Cardiac muscle cell (in vitro differentiated cells and primary cell): ENCODE measurements around the gene GMPPA. TPM values are rescaled to one million over a fixed set of nuclear protein-coding genes. Genes with fewer than 3 reads are reported as not detected.

Source experiments
- DNase-seq, 2 donors: peaks; one replicate each; pipeline versions ENCODE4 v3.0.0 to v3.0.0-alpha.2; 2010 to 2017; ENCODE audit warnings: low read depth in 1 of 2, low spot score in 1 of 2
- H3K27ac ChIP-seq: fragments of 200-600 bp; sonication (generic); 2 replicates; pipeline ENCODE4 v1.5.1; 2016
- H3K27me3 ChIP-seq: fragments of 200-600 bp; sonication (generic); 2 replicates; pipeline ENCODE4 v1.6.0; 2016; ENCODE audit warnings: control low read depth
- H3K36me3 ChIP-seq: fragments of 200-600 bp; sonication (generic); 2 replicates; pipeline ENCODE4 v1.5.1; 2016; ENCODE audit warnings: control low read depth
- H3K4me1 ChIP-seq: fragments of 200-600 bp; sonication (generic); 2 replicates; pipeline ENCODE4 v1.8.1; 2017; ENCODE audit warnings: low read depth, mild to moderate bottlenecking, mixed run types
- H3K4me3 ChIP-seq: fragments of 200-600 bp; sonication (generic); 2 replicates; pipeline ENCODE4 v1.5.1; 2016; ENCODE audit warnings: mild to moderate bottlenecking
- H3K9me3 ChIP-seq: fragments of 200-600 bp; sonication (generic); 2 replicates; pipeline ENCODE4 v1.5.1; 2017; ENCODE audit warnings: low read depth, mild to moderate bottlenecking, control low read depth
- polyA plus RNA-seq: library from polyadenylated mRNA; unstranded; fragments of >200 nt; fragmentation: Nextera tagmentation; extraction: Ambion mirVana; gene quantifications from 2 replicates; pipeline ENCODE4 v1.2.1, GENCODE V29; 2016
- total RNA-seq: library from RNA; depleted of rRNA; stranded (reverse); fragments of >200 nt; gene quantifications from 2 replicates; pipeline ENCODE4 v1.2.3, GENCODE V29; 2016
- TF ChIP-seq, protein P1 (sequence below): IDR thresholded peaks from 2 replicates; pipeline ENCODE4 v1.5.1; 2012; ENCODE audit warnings: low read depth, mild to moderate bottlenecking, low read length

The GMPPA gene
- total and polyA plus RNA-seq, 2 experiments from 2014 or later = 35.0 to 67.5 TPM

DNA sequence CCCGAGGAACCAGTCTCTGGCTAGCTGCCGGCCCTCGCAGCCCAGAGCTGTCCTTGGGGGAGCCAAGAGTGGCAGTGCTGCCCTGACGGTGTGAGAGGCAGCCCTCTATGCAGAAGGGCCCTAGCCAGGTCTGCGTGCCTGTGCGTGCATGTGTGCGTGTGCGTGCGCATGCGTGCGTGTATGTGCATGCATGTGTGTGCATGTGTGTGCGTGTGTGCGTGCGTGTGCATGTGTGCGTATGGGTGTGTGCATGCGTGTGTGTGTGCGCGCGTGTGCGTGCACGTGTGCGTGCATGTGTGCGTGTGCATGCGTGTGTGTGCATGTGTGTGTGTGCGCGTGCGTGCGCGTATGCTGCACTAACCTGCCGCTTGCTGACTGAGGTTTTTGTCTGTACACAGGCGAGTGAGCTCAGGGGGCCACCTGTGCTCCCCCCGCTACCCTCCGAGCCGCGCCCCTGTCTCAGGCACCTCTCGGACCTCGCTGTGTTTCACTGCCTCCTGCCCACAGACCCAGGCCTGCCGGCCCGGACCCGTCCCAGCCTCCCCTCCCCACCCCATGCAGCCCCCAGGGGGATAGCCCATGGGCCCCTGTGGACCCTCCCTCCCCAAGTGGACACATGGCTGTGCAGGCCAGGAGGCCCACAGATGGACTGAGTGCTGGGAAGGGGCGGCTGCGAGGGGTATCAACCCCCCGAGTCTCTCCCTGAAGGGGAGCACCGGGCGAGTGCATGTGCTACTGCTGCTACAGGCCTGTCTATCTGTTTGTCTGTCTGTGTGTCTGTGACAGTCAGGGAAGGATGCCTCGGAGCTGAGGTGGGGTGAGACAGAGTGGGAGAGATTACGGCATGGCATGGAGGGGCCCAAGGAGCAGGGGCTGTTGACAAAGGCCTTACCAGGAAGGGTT, 32.8 kb upstream of the GMPPA start:
- DNase-seq = no peak
- Histone ChIP-seq H3K36me3 (peaks cover 53% of the 10 kb centered on the region), H3K4me1 (peaks cover 33% of the 10 kb centered on the region), H3K9me3 (no peaks in the 10 kb centered on the region), H3K27me3 (no peaks in the 10 kb centered on the region), H3K27ac (peak overlapping the region; percentile 55), H3K4me3 (no peak overlapping the region)
- TF ChIP-seq, protein P1, sequence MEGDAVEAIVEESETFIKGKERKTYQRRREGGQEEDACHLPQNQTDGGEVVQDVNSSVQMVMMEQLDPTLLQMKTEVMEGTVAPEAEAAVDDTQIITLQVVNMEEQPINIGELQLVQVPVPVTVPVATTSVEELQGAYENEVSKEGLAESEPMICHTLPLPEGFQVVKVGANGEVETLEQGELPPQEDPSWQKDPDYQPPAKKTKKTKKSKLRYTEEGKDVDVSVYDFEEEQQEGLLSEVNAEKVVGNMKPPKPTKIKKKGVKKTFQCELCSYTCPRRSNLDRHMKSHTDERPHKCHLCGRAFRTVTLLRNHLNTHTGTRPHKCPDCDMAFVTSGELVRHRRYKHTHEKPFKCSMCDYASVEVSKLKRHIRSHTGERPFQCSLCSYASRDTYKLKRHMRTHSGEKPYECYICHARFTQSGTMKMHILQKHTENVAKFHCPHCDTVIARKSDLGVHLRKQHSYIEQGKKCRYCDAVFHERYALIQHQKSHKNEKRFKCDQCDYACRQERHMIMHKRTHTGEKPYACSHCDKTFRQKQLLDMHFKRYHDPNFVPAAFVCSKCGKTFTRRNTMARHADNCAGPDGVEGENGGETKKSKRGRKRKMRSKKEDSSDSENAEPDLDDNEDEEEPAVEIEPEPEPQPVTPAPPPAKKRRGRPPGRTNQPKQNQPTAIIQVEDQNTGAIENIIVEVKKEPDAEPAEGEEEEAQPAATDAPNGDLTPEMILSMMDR = no peak

- TF ChIP-seq, protein P1 = no peak
- Histone ChIP-seq H3K9me3 (no peaks in the 10 kb centered on the region), H3K4me1 (peaks cover 22% of the 10 kb centered on the region), H3K36me3 (peaks cover 49% of the 10 kb centered on the region), H3K4me3 (no peak overlapping the region), H3K27ac (peak overlapping the region; percentile 55), H3K27me3 (no peaks in the 10 kb centered on the region)
- no peak for DNase-seq
These were observed 31.6 kb upstream of the GMPPA start for GRCh38 chr2:219466816-219467735.

DNA sequence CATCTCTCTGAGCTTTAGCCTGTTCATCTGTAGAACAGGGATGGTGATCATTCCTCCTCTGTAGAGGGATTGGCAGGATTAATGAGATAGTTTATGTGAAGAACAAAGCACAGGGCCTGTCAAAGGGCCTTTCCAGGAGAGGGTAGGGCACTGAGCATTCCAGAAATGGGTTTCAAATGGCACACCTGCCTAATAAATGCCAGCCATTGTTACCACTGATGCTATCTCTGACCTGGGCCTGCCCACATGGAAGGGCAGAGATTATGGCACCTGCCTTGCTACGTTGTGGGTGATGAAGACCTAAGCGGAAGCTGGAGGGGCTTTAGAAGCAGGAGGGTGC, 31.0 kb upstream of the GMPPA start:
- Histone ChIP-seq H3K27me3 (no peaks in the 10 kb centered on the region), H3K4me3 (no peak overlapping the region), H3K36me3 (peaks cover 44% of the 10 kb centered on the region), H3K9me3 (no peaks in the 10 kb centered on the region), H3K4me1 (peaks cover 21% of the 10 kb centered on the region), H3K27ac (peak overlapping the region; percentile 55)
- DNase-seq = no peak
- TF ChIP-seq, protein P1 = no peak

DNA sequence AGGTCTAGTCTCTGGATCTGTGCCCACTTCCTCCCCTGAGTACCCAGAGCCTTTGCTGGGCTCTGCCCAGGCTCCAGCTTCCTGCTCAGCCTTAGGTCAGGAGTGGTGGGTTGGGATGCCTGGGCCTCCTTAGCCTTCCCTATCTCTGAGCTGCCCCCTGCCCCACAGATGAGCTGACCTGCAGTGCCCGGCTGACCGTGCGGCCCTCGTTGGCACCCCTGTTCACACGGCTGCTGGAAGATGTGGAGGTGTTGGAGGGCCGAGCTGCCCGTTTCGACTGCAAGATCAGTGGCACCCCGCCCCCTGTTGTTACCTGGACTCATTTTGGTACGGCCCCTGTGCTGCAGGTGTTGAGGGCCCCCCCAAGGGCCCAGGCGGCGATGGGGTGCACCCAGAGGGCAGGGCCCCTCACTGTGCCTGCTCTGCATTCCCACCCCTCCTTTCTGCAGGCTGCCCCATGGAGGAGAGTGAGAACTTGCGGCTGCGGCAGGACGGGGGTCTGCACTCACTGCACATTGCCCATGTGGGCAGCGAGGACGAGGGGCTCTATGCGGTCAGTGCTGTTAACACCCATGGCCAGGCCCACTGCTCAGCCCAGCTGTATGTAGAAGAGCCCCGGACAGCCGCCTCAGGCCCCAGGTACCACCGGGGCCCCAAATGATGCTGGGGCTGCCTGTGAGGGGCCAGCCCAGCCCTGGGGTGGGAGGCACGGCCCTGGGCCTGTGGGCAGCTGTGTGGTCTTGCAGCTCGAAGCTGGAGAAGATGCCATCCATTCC, 30.1 kb upstream of the GMPPA start:
- TF ChIP-seq, protein P1 = no peak
- H3K36me3 ChIP-seq = peaks cover 42% of the 10 kb centered on the region
- peak overlapping the region; percentile 55 for H3K27ac ChIP-seq
- peaks cover 21% of the 10 kb centered on the region for H3K4me1 ChIP-seq
- no peak overlapping the region for H3K4me3 ChIP-seq
- H3K27me3 ChIP-seq = no peaks in the 10 kb centered on the region
- H3K9me3 ChIP-seq = no peaks in the 10 kb centered on the region
- DNase-seq = no peak

GRCh38 chr2:219469186-219469724, 29.4 kb upstream of the GMPPA start:
- H3K4me1 ChIP-seq = peaks cover 16% of the 10 kb centered on the region
- H3K4me3 ChIP-seq = no peak overlapping the region
- peak in 1 of 2 donors; percentile 49 for DNase-seq
- peaks cover 45% of the 10 kb centered on the region for H3K36me3 ChIP-seq
- no peaks in the 10 kb centered on the region for H3K27me3 ChIP-seq
- no peaks in the 10 kb centered on the region for H3K9me3 ChIP-seq
- peak overlapping the region; percentile 55 for H3K27ac ChIP-seq
- TF ChIP-seq, protein P1 = no peak
